Measurements from ENCODE around the gene CACNA2D1. TPM values are rescaled to one million over a fixed set of nuclear protein-coding genes. Genes with fewer than 3 reads are reported as not detected.

The CACNA2D1 gene
- total and polyA plus RNA-seq, 9 of the 15 experiments (the other 6 are each of a cell fraction or from before 2014, with no cell fraction given): 0.49 TPM; not detected in 8

DNA sequence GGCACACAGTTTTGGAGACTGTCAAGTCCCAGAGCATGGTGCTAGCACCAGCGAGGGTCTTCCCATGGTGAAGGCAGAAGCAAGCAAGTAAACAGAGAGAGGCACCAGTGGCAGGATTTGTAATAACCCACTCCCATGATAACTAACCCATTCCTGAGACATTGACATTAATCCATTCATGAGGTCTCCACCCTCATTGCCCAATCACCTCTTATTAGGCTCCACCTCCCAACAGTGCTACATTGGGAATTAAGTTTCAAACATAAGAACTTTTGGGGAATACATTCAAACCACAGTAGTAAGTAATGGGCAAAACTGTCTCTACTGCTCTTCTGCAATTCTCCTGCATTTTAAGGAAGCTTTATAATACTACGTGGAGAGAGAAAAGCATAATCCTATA, 193.6 kb downstream of the CACNA2D1 start (continued):
- TF ChIP-seq, protein P1, sequence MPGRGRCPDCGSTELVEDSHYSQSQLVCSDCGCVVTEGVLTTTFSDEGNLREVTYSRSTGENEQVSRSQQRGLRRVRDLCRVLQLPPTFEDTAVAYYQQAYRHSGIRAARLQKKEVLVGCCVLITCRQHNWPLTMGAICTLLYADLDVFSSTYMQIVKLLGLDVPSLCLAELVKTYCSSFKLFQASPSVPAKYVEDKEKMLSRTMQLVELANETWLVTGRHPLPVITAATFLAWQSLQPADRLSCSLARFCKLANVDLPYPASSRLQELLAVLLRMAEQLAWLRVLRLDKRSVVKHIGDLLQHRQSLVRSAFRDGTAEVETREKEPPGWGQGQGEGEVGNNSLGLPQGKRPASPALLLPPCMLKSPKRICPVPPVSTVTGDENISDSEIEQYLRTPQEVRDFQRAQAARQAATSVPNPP (IDR thresholded peaks at IDR 0.05; ENCODE audit: borderline replicate concordance, insufficient read depth, insufficient read length): no peak
- TF ChIP-seq ZNF444 (CRISPR knock-in tag; IDR thresholded peaks at IDR 0.05) (no peak), KDM1A (IDR thresholded peaks at IDR 0.05) (no peak), HNRNPUL1 (IDR thresholded peaks at IDR 0.05; ENCODE audit: low read length) (no peak), ZC3H8 (IDR thresholded peaks at IDR 0.05) (no peak), ZBTB33 (CRISPR knock-in tag; IDR thresholded peaks at IDR 0.05) (no peak)
- TF ChIP-seq, protein P2, sequence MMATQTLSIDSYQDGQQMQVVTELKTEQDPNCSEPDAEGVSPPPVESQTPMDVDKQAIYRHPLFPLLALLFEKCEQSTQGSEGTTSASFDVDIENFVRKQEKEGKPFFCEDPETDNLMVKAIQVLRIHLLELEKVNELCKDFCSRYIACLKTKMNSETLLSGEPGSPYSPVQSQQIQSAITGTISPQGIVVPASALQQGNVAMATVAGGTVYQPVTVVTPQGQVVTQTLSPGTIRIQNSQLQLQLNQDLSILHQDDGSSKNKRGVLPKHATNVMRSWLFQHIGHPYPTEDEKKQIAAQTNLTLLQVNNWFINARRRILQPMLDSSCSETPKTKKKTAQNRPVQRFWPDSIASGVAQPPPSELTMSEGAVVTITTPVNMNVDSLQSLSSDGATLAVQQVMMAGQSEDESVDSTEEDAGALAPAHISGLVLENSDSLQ (IDR thresholded peaks at IDR 0.05): no peak

Measured in K562 (cell line).